Myocyte (in vitro differentiated cells): ENCODE results near the gene ERO1B. TPM values are rescaled to one million over a fixed set of nuclear protein-coding genes. Genes with fewer than 3 reads are reported as not detected.
A peak's percentile ranks its signal among the peaks of the same experiment; 100 is the strongest.
"Not testable (repeated sequence)": the region's sequence is repeated elsewhere in the genome, so short reads cannot be mapped to it uniquely, and the experiment has no call there.

Source experiments
- DNase-seq: peaks from one replicate; pipeline ENCODE4 v3.0.0-alpha.2; 2012; ENCODE audit warnings: low read depth
- total RNA-seq: library from RNA; depleted of rRNA; stranded (reverse); fragments of >200 nt; gene quantifications from 2 replicates; pipeline ENCODE4 v1.2.3, GENCODE V29; 2014

ERO1B gene
- total RNA-seq, 1 donor from 2014 or later = 3.9 TPM

- not testable (repeated sequence) for DNase-seq
Observed at GRCh38 chr1:236188084-236188483, 93.7 kb downstream of the ERO1B start.

- not testable (repeated sequence) for DNase-seq
Observed at GRCh38 chr1:236186471-236186870, 95.3 kb downstream of the ERO1B start.

- DNase-seq = no peak
Observed at GRCh38 chr1:236185687-236186086, 96.1 kb downstream of the ERO1B start.

- no peak for DNase-seq
Observed at GRCh38 chr1:236181059-236181458, 100.7 kb downstream of the ERO1B start.

GRCh38 chr1:236179634-236180033 lies 102.1 kb downstream of the ERO1B start:
- DNase-seq = no peak

GRCh38 chr1:236176337-236177336 lies 105.1 kb downstream of the ERO1B start:
- DNase-seq = no peak

- DNase-seq = no peak
Observed at GRCh38 chr1:236175642-236176336, 106.0 kb downstream of the ERO1B start.

- no peak for DNase-seq
Observed at GRCh38 chr1:236173174-236173767, 108.5 kb downstream of the ERO1B start.

GRCh38 chr1:236172041-236172579 lies 109.6 kb downstream of the ERO1B start:
- DNase-seq = peak; percentile 25

GRCh38 chr1:236168716-236169429 lies 112.9 kb downstream of the ERO1B start:
- no peak for DNase-seq

- DNase-seq = no peak
Observed at GRCh38 chr1:236167578-236167977, 114.2 kb downstream of the ERO1B start.

- no peak for DNase-seq
Observed at GRCh38 chr1:236167154-236167553, 114.6 kb downstream of the ERO1B start.

GRCh38 chr1:236166041-236166440 lies 115.7 kb downstream of the ERO1B start:
- DNase-seq = no peak

Other genes starting within 250 kb of the ERO1B start
- 7.8 and 8.7 TPM in 2 replicates for gene NID1, start 216.9 kb downstream of the ERO1B start, total RNA-seq
- gene GPR137B, start 139.4 kb downstream of the ERO1B start, total RNA-seq = 4.1 and 5.8 TPM in 2 replicates
- gene EDARADD, start 112.3 kb upstream of the ERO1B start, total RNA-seq = not detected in 2 replicates
- gene LGALS8, start 242.0 kb upstream of the ERO1B start, total RNA-seq = 21.2 and 30.4 TPM in 2 replicates